ENCODE measurements around the gene RNF166.

The RNF166 gene

GRCh38 chr16:88692861-88693260 is 13.3 kb downstream of the RNF166 start:
- DNase-seq (ENCODE audit: low spot score): no peak

DNA sequence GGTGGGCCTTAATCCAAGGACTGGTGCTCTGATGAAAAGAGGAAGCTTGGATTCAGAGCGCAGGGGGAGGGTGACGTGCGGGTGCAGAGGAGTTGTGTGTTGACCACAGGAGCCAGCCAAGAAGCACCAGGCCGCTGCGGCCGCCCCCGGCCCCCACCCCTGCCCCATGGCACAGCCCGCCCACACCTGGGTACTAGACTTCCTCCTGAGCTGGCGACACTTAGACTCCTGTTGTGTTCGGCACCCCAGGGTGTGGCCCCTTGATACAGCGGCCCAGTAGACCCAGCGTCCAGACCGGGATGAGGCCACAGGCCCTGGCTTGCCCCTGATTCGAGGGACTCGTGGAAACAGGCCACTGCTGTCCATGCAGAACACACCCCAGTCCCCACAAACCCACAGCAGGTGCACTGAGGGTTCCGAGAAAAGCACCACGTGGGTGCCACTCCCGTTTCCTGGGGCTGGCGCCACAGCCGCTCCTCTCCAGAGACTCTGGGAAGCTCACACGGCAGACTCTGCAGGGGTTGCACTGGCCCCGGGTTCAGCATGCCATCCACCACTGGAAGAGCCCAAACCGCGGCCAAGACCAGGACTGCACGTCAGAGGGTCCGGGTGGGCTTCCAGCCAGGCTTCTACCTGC is 14.2 kb downstream of the RNF166 start:
- no peak for DNase-seq (ENCODE audit: low spot score)

DNA sequence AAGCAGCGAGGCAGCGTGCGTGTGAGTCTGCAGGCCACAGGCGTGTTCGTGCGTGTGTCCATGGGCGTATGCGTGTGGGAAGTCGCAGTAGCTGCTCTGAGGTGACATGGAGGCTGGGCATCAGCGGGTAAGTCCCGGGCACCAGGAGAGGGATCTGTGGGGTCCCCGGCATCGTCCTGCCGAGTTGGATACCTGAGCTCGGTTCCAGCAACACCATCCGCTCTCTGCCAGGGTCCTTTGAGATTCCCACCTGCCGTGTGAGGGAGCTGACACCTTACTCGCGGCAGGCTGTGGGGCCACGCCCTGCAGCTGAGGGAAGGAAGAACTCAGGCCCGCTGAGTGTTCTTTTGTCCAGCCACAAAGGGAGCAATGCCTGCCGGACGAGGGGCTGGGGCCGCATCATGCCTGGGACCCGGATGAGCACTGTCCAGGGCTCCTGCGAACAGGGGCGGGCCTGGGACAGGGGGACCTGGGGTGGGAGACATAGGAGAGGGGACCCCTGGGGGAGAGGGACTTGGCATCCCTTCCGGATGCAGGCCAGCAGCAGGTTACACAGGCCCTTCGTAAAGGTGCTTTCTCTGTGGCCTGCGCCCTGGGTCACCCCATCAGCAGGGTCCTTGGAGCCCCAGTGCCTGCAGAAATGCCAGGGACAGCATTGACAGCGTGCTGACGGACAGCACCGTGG is 14.9 kb downstream of the RNF166 start:
- no peak for DNase-seq (ENCODE audit: low spot score)

DNA sequence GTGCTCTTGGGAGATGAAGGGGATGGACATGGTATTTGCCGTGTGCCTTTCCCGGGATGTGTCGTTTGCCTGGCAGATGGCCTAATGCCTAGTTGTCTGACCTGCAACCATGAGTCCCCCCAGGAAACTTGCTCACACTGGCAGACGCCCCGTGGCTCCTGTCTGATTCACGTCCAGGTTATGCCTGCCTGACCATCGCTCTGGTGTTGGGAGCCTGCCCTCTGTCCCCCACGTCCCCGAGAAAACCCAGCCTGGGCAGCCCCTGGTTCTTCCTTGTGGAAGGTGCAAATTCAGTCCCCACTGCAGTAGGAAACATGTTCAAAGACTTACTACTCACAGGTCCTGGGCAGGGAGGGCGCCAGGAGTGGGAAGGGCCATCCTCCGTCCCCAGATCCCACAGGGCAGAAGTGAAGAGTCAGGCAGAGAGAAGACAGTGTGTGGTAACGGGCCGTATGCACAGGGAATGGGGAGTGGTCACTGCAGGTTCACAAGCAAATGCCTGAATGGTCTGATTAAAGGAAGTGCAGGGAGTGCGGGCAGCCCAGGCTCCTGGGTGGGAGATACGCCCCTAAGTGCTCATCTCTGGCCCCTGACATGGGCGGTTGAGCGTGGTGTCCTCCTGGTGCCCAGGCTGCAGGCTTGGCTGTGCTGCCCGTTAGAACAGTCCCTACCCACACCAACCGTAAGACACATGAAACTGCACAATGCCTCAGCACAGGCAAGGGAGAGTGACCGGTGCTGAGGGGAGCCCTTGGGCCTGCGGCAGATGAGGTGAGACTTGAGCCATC is 15.7 kb downstream of the RNF166 start:
- no peak for DNase-seq (ENCODE audit: low spot score)

GRCh38 chr16:88688013-88688778 is 18.0 kb downstream of the RNF166 start:
- DNase-seq (ENCODE audit: low spot score): no peak

GRCh38 chr16:88687676-88688012 is 18.6 kb downstream of the RNF166 start:
- no peak for DNase-seq (ENCODE audit: low spot score)

GRCh38 chr16:88687254-88687576 is 19.0 kb downstream of the RNF166 start:
- DNase-seq (ENCODE audit: low spot score): no peak

DNA sequence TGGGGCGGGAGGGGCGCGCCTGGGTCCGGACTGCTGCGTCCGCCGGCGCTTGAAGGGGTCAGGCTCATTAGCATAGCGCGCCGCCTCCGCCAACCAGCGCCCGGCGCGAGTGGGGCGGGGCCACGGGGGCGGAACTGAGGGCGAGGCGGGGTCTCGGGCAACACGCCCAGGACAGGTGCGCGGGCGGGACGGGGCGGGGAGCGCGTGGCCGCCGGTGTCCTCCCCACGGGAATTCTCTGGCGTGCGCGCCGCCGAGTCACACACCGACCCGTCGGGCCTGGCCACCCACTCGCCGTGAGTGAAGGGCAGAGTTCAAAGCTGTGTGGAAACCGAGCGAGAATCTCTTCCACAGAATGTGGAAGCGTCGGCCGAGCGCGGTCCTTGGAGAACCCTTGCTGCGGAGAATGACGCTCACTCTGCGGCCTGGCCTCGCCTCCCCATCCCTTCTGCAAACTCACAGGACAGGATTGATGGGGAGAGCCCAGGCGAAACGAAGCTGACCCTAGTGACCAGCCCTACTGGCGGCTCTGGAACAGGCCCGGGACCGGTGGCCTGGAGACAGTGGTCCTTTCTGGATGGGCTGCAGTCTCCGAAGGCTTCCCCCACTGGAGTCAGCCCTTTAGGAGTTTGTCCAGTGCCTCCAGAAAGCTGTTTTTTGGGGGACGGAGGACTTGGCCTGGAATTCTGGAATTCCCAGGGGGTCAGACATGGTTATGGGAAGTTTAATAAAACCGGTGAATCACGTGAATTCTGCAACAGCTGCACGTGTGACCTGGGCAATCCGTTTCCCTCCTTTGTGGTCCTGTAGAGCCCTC is 19.6 kb downstream of the RNF166 start, which contains the start of gene SNAI3:
TSS of gene SNAI3 (minus strand) at position 69 of the 815 bp plus-strand sequence. CDS start 101 bp downstream, outside the sequence.
- peak; percentile 93 for DNase-seq (ENCODE audit: low spot score)

DNA sequence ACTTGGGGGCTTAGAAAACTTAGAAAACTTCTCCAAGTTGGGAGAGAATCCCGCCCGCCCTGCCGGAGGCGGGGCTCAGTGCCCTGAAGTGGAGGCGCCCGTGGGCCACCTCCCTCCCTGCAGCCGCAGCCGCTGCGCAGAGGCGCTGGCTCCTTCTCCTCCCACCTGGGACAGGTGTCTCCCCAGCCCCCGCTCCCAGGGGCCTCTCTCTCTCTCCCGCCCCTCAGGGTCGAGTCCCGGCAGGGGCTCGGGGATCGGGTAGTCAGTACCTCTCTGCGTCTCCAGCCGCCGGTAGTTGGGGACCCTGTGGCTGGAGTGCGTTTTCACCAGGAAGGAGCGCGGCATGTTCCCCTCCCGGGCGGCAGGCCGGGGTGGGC is 20.2 kb downstream of the RNF166 start:
- no peak for DNase-seq (ENCODE audit: low spot score)

DNA sequence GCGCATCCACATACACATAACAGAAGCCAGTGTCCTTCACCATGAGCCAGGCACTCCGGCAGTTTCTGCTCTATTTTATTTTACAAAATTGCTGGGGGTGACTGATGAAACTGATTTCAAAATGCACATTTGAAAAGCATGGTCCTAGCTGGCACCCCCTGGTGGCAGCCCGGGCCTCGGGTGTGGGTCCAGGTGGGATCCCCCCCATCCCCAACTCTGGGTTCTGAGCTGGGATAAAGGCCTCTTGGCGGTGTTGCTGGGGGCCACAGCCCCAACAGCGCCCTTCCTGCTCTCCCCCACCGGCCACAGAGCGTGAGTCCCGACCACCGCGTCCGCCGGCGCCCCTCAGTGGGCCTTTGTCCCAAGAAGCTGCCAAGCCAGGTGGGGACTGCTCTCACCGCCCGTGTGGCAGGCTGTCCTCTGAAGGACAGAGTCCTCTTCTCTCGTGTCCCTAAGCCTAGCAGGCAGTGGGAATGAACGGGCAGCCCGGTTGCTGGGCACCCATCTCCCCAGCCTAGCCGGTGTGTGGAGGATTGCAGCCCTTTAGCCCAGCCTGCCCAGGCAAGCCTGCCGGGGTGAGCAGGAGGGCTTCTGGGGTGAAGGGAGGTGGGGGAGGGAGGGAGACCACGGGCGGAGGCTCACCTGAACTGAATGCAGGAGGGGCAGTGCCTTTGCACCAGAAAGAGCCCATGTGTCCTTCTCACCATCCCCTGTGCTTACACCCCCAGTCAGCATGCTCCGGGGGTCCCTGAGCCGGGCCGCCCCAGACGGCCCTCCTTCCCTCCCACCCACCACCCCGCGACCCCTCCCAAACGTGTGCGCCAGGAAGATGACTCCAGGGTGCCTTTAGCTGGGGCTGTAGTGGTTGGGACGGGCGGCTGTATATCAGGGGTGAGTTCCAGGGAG is 20.8 kb downstream of the RNF166 start:
- DNase-seq (ENCODE audit: low spot score): peak; percentile 79

DNA sequence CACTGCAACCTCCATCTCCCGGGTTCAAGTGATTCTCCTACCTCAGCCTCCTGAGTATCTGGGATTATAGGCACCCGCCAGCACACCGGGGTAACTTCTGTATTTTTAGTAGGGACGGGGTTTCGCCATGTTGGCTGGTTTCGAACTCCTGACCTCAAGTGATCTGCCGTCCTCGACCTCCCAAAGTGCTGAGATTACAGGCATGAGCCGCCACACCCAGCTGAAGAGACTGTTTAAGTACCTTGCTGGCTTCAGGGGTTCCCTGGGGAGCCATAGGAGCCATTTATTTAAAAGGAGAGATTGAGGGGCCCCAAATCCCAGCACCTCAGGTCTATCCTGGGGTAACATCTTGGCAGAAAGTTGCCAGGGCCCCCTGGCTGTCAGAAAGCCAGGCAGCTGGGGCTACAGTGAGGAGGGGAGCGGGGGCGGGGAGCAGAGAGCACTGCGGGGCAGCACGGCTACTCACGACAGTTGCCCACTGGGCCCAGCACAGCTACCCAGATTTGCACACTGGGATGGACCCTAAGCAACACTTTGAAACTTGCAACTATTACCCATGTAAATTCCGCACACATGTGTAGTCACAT is 21.5 kb downstream of the RNF166 start:
- DNase-seq (ENCODE audit: low spot score): no peak

DNA sequence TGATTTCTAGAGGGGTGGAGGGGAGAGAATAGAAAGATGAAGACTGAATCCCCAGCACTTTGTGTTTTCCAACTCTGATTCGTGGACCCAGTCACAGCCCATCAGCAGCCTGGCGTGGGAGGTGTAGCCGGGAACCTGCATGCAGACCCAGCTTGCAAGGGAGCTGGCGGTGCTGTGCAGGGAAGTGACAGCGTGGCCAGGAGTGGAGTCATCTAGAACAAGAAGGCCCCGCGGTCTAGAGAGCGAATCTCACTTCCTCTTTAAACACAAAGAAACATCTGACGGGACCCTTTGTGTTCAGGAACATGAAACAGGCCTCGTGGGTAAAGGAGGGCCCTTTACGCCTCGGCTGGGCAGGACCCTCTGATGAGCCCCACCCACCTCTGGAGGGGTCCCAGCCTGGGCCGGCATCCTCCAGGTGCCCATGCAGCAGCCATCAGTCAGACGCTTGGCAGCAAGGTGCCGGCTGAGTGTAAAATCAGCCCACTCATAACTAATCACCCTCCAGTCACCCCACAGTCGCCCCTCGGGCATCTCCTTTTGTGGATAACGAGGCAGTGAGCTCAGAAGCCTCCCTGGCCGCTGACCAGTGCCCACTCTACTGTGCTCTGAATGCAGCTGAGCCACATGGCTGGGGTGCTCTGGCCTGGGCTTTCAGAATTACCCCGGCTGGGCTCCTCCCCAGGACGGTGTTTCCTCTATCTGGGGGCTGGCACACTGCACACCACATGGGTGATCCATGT is 24.3 kb downstream of the RNF166 start:
- peak; percentile 85 for DNase-seq (ENCODE audit: low spot score)

DNA sequence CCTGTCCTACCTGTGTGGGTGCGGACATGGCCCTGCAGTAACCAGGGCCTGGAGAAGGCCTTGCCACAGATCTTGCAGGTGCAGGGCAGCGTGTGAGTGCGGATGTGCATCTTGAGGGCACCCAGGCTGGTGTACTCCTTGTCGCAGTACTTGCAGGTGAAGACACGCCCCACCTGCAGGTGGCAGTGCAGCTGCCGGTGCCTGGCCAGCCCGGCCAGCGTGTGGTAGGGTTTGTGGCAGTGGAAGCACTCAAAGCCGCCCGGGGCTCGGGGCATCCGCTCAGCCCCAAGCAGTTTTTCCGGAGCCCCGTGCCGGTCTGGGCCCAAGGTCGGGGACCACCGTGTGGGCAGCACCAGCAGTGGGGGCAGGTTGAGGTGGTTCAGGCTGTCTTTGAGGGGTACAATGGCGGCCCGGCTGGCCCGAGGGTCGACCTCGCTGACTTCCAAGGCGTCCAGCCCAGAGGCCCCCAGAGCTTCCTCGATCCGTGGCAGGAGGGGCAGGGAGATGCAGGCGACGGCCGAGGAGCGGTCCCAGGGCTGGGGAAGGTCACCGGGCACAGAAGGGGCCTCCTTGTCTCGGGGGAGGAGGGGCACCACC is 25.0 kb downstream of the RNF166 start:
- peak; percentile 84 for DNase-seq (ENCODE audit: low spot score)

DNA sequence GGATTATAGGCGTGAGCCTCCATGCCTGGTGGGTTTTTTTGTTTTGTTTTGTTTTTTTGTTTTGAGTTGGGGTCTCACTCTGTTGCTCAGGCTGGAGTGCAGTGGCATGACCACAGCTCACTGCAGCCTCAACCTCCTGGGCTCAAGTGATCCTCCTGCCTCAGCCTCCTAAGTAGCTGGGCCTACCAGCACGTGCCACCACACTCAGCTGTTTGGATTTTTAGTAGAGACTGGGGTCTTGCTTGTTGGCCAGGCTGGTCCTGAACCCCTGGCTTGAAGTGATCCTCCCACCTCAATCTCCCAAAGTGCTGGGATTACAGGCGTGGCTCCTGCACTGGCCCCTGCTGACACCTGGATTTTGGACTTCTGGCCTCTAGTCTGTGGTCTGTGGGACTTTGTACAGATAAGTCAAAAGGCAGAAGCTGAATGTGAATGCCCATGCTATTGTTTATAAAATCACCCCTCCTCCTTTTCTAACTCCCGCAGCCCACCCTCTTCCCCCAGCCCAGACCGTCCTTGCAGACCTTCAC is 25.6 kb downstream of the RNF166 start:
- DNase-seq (ENCODE audit: low spot score): no peak

GRCh38 chr16:88678224-88678979 is 27.8 kb downstream of the RNF166 start:
- DNase-seq (ENCODE audit: low spot score): no peak

DNA sequence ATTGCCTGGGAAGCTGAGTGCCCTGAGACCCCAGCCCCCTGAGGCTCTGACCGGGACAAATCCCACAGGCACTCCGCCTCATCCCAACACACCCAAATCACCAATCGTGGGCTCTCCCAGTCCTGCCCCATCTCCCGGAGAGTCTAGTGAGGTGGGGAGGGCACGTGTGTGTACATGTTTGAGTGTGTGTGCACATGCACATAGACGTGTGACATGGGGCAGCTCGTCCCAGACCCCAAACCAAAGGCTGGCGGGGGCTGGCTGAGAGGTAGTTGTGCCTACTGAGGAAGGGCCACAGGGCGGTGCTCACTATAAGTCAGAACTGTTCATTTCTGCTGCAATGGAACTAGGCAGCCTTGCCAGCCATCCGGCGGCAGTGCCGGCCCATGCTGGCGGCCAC is 28.5 kb downstream of the RNF166 start:
- no peak for DNase-seq (ENCODE audit: low spot score)

GRCh38 chr16:88676502-88677242 is 29.5 kb downstream of the RNF166 start:
- no peak for DNase-seq (ENCODE audit: low spot score)
